H1 (cell line): ENCODE data around the gene VPS51. TPM values are rescaled to one million over a fixed set of nuclear protein-coding genes. Genes with fewer than 3 reads are reported as not detected.

Experiments used
- BCL11A ChIP-seq, 2 experiments: IDR thresholded peaks; one replicate each; pipeline ENCODE4 v1.6.1; 2011; ENCODE audit warnings: low read depth in 2 of 2, low read length in 2 of 2, mild to moderate bottlenecking in 2 of 2
- CBX5 ChIP-seq: fragments of 300-800, 300-1000 bp; sonication (generic); IDR thresholded peaks from 2 replicates; pipeline ENCODE4 v1.7.1; 2016; ENCODE audit warnings: antibody characterized with exemption, low read length, low read depth
- GABPA ChIP-seq: IDR thresholded peaks from 2 replicates; pipeline ENCODE4 v1.6.1; 2011; ENCODE audit warnings: mild to moderate bottlenecking, low read length, moderate library complexity, borderline replicate concordance; ENCODE audit not compliant: insufficient read depth
- PHF8 ChIP-seq: fragments of 200-600 bp; sonication (generic); conservative IDR thresholded peaks from 2 replicates; pipeline ENCODE4 v1.7.1; 2012; ENCODE audit warnings: low read depth, mild to moderate bottlenecking, inconsistent platforms, low read length, moderate library complexity
- POLR2AphosphoS5 ChIP-seq: IDR thresholded peaks from 2 replicates; pipeline ENCODE4 v1.6.1; 2011; ENCODE audit warnings: low read depth, low read length
- SAP30 ChIP-seq: fragments of 300-600 bp; sonication (generic); IDR thresholded peaks from 2 replicates; pipeline ENCODE4 v1.7.1; 2012; ENCODE audit warnings: low read length, moderate library complexity, mild to moderate bottlenecking, inconsistent platforms; ENCODE audit not compliant: insufficient read depth, insufficient replicate concordance
- SP2 ChIP-seq: IDR thresholded peaks from 2 replicates; pipeline ENCODE4 v1.6.1; 2012; ENCODE audit warnings: mild to moderate bottlenecking, low read length, inconsistent platforms
- TAF1 ChIP-seq: IDR thresholded peaks from 2 replicates; pipeline ENCODE4 v1.6.1; 2011; ENCODE audit warnings: mild to moderate bottlenecking, low read depth, low read length
- TAF7 ChIP-seq: optimal IDR thresholded peaks from 2 replicates; pipeline ENCODE3; 2011; ENCODE audit warnings: low read depth, mild to moderate bottlenecking, inconsistent platforms, low read length, moderate library complexity, borderline replicate concordance
- polyA plus RNA-seq, 7 experiments: library from polyadenylated mRNA; depleted of rRNA in 3 of 7; stranded (reverse) in 5 of 7; unstranded in 2 of 7; fragments of >200 nt in 5 of 7; fragments of 200-250 nt in 2 of 7; gene quantifications; 1 replicate in 5 of 7; 2 replicates in 1 of 7; 4 replicates in 1 of 7; pipeline versions ENCODE4 v1.2.1 to v1.2.3, GENCODE V29; 2011 to 2013; ENCODE audit warnings: missing spikeins in 2 of 7, mixed read lengths in 2 of 7
- total RNA-seq: library from RNA; stranded (reverse); fragmentation: NEBNext Ultra II Directional; extraction: Animal tissue kit (Norgen Biotek cat#: 25700); gene quantifications from 2 replicates; pipeline ENCODE4 v1.2.1, GENCODE V29; 2021
- TF ChIP-seq, protein P1 (sequence below): fragments of 300-600 bp; sonication (generic); IDR thresholded peaks from 2 replicates; pipeline ENCODE4 v1.7.1; 2012; ENCODE audit warnings: low read length, moderate library complexity, mild to moderate bottlenecking, inconsistent platforms; ENCODE audit not compliant: insufficient replicate concordance

VPS51 gene
- total and polyA plus RNA-seq, 2 of the 8 experiments (the other 6 are each of a cell fraction or from before 2014, with no cell fraction given) = 97.4 to 142 TPM

DNA sequence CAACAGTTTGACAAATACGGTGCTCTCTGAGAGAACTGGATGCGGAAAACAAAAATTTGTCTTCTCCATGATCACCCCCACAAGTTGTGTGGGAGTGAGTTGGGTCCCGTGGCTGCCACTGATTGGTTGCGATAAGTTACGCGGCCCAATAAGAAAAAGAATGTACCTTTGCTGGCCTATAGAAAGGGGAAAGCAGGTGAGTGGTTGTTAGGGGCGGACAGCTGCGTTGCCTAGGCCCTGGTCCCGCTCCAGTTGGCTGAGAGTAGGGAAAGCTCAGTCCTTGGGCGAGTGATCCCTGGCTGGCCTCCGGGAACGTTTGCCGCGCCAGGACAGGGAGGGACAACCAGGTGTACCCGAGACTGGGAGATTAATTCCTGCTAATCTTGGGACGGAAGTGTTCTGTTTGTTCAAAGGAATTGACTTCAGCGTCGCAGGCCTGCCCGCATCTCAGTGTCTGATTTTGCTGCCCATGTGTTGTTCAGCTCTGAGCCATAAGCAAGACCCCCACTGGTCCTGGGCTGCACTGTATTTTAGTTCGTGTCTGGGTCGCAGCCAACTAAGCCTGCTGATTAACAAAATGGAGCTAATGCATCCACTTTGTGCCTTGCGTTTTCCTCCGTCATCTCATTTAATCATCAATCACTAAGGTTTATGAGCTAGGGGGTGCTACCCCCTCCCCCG lies 39.1 kb downstream of the VPS51 start (continued):
- peak; percentile 7 for TF ChIP-seq SAP30
- TF ChIP-seq PHF8 = no peak; the same call in 1 of the 2 replicates
- TF ChIP-seq POLR2AphosphoS5 = peak; percentile 96
- no peak for TF ChIP-seq BCL11A (IDR thresholded peaks at IDR 0.05; ENCODE audit: low read depth in 2 of 2, low read length in 2 of 2)
- peak; percentile 72 for TF ChIP-seq TAF7
- TF ChIP-seq CBX5 = no peak
- peak; percentile 94 for TF ChIP-seq TAF1
- TF ChIP-seq, protein P1, sequence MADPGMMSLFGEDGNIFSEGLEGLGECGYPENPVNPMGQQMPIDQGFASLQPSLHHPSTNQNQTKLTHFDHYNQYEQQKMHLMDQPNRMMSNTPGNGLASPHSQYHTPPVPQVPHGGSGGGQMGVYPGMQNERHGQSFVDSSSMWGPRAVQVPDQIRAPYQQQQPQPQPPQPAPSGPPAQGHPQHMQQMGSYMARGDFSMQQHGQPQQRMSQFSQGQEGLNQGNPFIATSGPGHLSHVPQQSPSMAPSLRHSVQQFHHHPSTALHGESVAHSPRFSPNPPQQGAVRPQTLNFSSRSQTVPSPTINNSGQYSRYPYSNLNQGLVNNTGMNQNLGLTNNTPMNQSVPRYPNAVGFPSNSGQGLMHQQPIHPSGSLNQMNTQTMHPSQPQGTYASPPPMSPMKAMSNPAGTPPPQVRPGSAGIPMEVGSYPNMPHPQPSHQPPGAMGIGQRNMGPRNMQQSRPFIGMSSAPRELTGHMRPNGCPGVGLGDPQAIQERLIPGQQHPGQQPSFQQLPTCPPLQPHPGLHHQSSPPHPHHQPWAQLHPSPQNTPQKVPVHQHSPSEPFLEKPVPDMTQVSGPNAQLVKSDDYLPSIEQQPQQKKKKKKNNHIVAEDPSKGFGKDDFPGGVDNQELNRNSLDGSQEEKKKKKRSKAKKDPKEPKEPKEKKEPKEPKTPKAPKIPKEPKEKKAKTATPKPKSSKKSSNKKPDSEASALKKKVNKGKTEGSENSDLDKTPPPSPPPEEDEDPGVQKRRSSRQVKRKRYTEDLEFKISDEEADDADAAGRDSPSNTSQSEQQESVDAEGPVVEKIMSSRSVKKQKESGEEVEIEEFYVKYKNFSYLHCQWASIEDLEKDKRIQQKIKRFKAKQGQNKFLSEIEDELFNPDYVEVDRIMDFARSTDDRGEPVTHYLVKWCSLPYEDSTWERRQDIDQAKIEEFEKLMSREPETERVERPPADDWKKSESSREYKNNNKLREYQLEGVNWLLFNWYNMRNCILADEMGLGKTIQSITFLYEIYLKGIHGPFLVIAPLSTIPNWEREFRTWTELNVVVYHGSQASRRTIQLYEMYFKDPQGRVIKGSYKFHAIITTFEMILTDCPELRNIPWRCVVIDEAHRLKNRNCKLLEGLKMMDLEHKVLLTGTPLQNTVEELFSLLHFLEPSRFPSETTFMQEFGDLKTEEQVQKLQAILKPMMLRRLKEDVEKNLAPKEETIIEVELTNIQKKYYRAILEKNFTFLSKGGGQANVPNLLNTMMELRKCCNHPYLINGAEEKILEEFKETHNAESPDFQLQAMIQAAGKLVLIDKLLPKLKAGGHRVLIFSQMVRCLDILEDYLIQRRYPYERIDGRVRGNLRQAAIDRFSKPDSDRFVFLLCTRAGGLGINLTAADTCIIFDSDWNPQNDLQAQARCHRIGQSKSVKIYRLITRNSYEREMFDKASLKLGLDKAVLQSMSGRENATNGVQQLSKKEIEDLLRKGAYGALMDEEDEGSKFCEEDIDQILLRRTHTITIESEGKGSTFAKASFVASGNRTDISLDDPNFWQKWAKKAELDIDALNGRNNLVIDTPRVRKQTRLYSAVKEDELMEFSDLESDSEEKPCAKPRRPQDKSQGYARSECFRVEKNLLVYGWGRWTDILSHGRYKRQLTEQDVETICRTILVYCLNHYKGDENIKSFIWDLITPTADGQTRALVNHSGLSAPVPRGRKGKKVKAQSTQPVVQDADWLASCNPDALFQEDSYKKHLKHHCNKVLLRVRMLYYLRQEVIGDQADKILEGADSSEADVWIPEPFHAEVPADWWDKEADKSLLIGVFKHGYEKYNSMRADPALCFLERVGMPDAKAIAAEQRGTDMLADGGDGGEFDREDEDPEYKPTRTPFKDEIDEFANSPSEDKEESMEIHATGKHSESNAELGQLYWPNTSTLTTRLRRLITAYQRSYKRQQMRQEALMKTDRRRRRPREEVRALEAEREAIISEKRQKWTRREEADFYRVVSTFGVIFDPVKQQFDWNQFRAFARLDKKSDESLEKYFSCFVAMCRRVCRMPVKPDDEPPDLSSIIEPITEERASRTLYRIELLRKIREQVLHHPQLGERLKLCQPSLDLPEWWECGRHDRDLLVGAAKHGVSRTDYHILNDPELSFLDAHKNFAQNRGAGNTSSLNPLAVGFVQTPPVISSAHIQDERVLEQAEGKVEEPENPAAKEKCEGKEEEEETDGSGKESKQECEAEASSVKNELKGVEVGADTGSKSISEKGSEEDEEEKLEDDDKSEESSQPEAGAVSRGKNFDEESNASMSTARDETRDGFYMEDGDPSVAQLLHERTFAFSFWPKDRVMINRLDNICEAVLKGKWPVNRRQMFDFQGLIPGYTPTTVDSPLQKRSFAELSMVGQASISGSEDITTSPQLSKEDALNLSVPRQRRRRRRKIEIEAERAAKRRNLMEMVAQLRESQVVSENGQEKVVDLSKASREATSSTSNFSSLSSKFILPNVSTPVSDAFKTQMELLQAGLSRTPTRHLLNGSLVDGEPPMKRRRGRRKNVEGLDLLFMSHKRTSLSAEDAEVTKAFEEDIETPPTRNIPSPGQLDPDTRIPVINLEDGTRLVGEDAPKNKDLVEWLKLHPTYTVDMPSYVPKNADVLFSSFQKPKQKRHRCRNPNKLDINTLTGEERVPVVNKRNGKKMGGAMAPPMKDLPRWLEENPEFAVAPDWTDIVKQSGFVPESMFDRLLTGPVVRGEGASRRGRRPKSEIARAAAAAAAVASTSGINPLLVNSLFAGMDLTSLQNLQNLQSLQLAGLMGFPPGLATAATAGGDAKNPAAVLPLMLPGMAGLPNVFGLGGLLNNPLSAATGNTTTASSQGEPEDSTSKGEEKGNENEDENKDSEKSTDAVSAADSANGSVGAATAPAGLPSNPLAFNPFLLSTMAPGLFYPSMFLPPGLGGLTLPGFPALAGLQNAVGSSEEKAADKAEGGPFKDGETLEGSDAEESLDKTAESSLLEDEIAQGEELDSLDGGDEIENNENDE = no peak
- TF ChIP-seq GABPA = 0 out of 2 replicates have a peak, but pooled peaks have one; percentile 23
- TF ChIP-seq SP2 = peak; percentile 62; the same call in 1 of the 2 replicates
